Muscle layer of colon (tissue), 2 donors: ENCODE results near the gene LYRM2.

Experiments
- H3K27ac ChIP-seq: one replicate; pipeline ENCODE4 v1.7.0; 2013; ENCODE audit warnings: low read depth, mild to moderate bottlenecking, low read length, moderate library complexity
- H3K27me3 ChIP-seq, 2 donors: one replicate each; pipeline ENCODE4 v1.7.0; 2013; ENCODE audit warnings: low read length in 2 of 2, mild to moderate bottlenecking in 2 of 2; ENCODE audit not compliant: insufficient read depth in 2 of 2, control insufficient read depth in 1 of 2
- H3K36me3 ChIP-seq: one replicate; pipeline ENCODE4 v1.7.0; 2013; ENCODE audit warnings: mild to moderate bottlenecking, low read length; ENCODE audit not compliant: insufficient read depth
- H3K4me1 ChIP-seq: one replicate; pipeline ENCODE4 v1.7.0; 2013; ENCODE audit warnings: mild to moderate bottlenecking, low read length; ENCODE audit not compliant: insufficient read depth
- H3K4me3 ChIP-seq, 2 donors: one replicate each; pipeline ENCODE4 v1.7.0; 2013; ENCODE audit warnings: low read length in 2 of 2, low read depth in 1 of 2, mild to moderate bottlenecking in 1 of 2, moderate library complexity in 1 of 2
- H3K9ac ChIP-seq: one replicate; pipeline ENCODE4 v1.7.0; 2013; ENCODE audit warnings: low read length
- H3K9me3 ChIP-seq: one replicate; pipeline ENCODE4 v1.7.0; 2013; ENCODE audit warnings: mild to moderate bottlenecking, low read length
- donor health status: abdominal sarcoma.
- donor health status: Adenocarcinoma of cecum.

The LYRM2 gene

DNA sequence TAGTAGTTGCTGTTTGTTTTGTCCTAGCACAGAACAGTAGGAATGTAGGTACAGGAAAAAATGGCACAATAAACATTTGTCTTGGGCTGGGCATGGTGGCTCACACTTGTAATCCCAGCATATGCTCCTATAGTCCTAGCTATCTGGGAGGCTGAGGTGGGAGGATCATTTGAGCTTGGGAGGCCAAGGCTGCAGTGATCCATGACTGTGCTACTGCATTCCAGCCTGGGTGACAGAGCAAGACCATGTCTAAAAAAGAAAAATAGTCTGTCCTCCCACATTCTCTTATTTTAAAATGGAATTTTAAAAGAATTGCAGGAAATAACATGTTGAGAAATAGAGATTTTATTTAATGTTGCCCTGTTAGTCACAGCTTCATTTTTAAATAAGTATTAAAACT is 117.8 kb downstream of the LYRM2 start:
- Histone ChIP-seq H3K4me3 (no peak overlapping the region), H3K36me3 (no peaks in the 10 kb centered on the region)

DNA sequence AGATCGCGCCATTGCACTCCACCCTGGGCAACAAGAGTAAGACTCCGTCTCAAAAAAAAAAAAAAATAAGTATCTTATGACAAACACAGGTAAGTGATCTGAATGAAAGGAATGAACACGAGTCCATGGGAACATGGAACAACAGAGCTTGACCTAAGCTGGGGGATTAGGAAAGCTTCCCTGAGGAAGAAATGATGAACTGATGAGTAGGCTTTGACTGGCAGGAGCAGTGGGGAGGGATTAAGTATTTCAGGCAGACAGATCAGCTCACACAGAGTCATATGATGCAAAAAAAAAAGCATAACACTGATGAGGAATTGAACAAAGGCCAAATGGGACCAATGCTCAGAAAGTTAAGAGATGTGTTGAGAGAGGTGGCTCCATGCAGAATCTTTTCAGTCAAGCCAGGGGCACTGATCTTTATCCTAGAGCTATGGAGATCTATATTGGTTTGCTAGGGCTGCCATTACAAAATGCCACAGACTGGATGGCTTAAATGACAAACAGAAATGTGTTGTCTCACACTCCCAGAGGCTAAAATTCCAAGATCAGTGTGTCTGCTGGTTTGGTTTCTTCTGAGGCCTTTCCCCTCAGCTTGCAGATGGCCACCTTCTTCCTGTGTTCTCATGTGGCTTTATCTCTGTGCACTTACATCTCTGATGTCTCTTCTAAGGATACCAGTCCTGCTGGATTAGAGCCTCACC is 120.0 kb downstream of the LYRM2 start:
- H3K36me3 ChIP-seq: no peaks in the 10 kb centered on the region
- no peak overlapping the region for H3K4me3 ChIP-seq
- H3K9me3 ChIP-seq: no peaks in the 10 kb centered on the region
- no peak overlapping the region for H3K27ac ChIP-seq
- no peak overlapping the region for H3K9ac ChIP-seq
- no peaks in the 10 kb centered on the region for H3K27me3 ChIP-seq
- H3K4me1 ChIP-seq: no peaks in the 10 kb centered on the region

More for the DNA sequence above, 117.8 kb downstream of the LYRM2 start:
- Histone ChIP-seq H3K4me1 (no peaks in the 10 kb centered on the region), H3K9me3 (no peaks in the 10 kb centered on the region), H3K9ac (no peak overlapping the region), H3K27ac (no peak overlapping the region), H3K27me3 (no peaks in the 10 kb centered on the region)
